ENCODE results near the gene KLHL18. TPM values are rescaled to one million over a fixed set of nuclear protein-coding genes. Genes with fewer than 3 reads are reported as not detected.

The KLHL18 gene
- polyA plus RNA-seq, 2 of the 4 experiments (the other 2 are of a cell fraction) = 14.3 to 20.7 TPM

DNA sequence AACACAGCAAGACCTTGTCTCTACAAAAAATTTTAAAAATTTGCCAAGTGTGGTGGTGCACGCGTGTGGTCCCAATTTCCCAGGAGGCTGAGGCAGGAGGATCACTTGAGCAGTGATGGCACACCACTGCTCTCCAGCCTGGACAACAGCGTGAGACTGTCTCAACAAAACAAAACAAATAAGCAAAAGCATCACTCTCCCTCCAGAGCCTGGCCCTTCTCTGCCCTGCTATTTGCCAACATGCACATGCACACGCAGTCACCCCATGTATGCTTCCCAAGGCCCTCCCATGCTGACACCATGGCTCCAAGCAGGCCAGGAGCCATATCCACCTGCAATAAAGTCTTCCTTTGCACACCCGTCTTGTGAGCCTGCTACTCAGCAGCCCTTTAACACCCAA lies 2.2 kb upstream of the KLHL18 start:
- H3K4me2 ChIP-seq = peak overlapping the region; percentile 75
- CTCF ChIA-PET = interaction anchor here (0.6 kb wide), 1 partner anchor 22 kb away, joined by 3 read pairs; no protein-coding TSS in a partner anchor
- POLR2A ChIA-PET = no interaction called here

DNA sequence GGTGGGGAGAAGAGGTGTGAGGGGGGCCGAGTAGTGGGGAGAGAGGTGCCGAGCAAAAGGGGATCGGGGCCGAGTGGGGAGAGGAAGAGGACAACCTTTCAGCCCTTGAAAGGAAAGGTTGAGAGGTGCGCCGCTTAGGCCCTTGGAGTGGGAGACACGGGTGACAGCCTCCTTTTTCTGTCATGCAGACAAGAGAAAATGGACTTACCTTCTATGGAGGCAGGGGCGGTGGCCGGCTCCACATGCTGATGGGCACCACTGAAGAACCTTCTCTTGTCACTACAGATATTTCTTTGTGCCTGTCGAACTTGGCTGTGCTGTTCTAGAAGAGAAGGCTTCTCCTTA lies 421 bp downstream of the KLHL18 start:
- Histone ChIP-seq H3K4me1 (peaks cover 13% of the 10 kb centered on the region), H3K9me3 (no peaks in the 10 kb centered on the region), H3K4me2 (peak overlapping the region; percentile 98), H3K4me3 (peak overlapping the region; percentile 85), H3K27ac (peak overlapping the region; percentile 91 to 99)
- CTCF ChIA-PET = interaction anchor here (0.6 kb wide), 3 partner anchors 46 to 334 kb away, joined by 3 read pairs; no protein-coding TSS in a partner anchor
- POLR2A ChIA-PET = interaction anchor here (1.0 to 1.6 kb wide), 2 partner anchors 97 to 119 kb away, joined by 3 to 4 read pairs; partner anchors contain the start of gene SETD2
- DNase-seq (ENCODE audit: low read depth in 1 of 2, low spot score in 1 of 2) = peak; percentile 5 to 13
- no peak for FAIRE-seq
- WGBS (ENCODE audit: missing lambda C conversion rate) = 6% methylated on average over 7 of the region's 10 CpGs
- peak in 1 of 2 experiments; percentile 3; a peak in 1 of 6 replicates for ATAC-seq
- no peak for TF ChIP-seq USF2 (IDR thresholded peaks at IDR 0.05)
- no peak for TF ChIP-seq HOXB5 (CRISPR knock-in tag; IDR thresholded peaks at IDR 0.05)
- no peak for TF ChIP-seq KDM5A (IDR thresholded peaks at IDR 0.05)
- no peak for TF ChIP-seq NFE2L2 (conservative IDR thresholded peaks at IDR 0.05; ENCODE audit: low read length)
- no peak for TF ChIP-seq ZNF302 (CRISPR knock-in tag; IDR thresholded peaks at IDR 0.05)
- no peak for TF ChIP-seq HMGXB4 (CRISPR knock-in tag; IDR thresholded peaks at IDR 0.05; ENCODE audit: borderline replicate concordance)
- no peak for TF ChIP-seq RNF2 (IDR thresholded peaks at IDR 0.05; ENCODE audit: borderline replicate concordance, low read depth)
- TF ChIP-seq, protein P1, sequence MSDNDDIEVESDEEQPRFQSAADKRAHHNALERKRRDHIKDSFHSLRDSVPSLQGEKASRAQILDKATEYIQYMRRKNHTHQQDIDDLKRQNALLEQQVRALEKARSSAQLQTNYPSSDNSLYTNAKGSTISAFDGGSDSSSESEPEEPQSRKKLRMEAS (IDR thresholded peaks at IDR 0.05) = no peak
- no peak for TF ChIP-seq EP300 (IDR thresholded peaks at IDR 0.05)
- no peak for TF ChIP-seq ZC3H11A (IDR thresholded peaks at IDR 0.05)
- TF ChIP-seq POLR2AphosphoS2 (conservative IDR thresholded peaks at IDR 0.05; ENCODE audit: low read length) = no peak
- TF ChIP-seq FOSB (CRISPR knock-in tag; IDR thresholded peaks at IDR 0.05) = no peak
- no peak for TF ChIP-seq PHF8 (IDR thresholded peaks at IDR 0.05; ENCODE audit: borderline replicate concordance, low read depth)
- TF ChIP-seq JUN (IDR thresholded peaks at IDR 0.05) = no peak
- TF ChIP-seq HOXB13 (CRISPR knock-in tag; IDR thresholded peaks at IDR 0.05; ENCODE audit: low read depth) = no peak
- TF ChIP-seq RCOR1 (IDR thresholded peaks at IDR 0.05; ENCODE audit: low read depth, low read length) = no peak
- no peak for TF ChIP-seq GATA3 (IDR thresholded peaks at IDR 0.05; ENCODE audit: borderline replicate concordance)
- TF ChIP-seq REST (IDR thresholded peaks at IDR 0.05) = no peak
- no peak for TF ChIP-seq FOSL2 (IDR thresholded peaks at IDR 0.05)
- TF ChIP-seq FOSL2 (CRISPR knock-in tag; IDR thresholded peaks at IDR 0.05) = no peak

More for the DNA sequence above, 2.2 kb upstream of the KLHL18 start:
- Histone ChIP-seq H3K4me1 (peaks cover 13% of the 10 kb centered on the region), H3K9me3 (no peaks in the 10 kb centered on the region), H3K4me3 (no peak overlapping the region), H3K27ac (no peak overlapping the region)
- TF ChIP-seq EHF (CRISPR knock-in tag; IDR thresholded peaks at IDR 0.05) (no peak), FOXS1 (CRISPR knock-in tag; IDR thresholded peaks at IDR 0.05) (no peak), SMC3 (IDR thresholded peaks at IDR 0.05) (no peak), JUN (IDR thresholded peaks at IDR 0.05) (no peak), TP53 (CRISPR knock-in tag; IDR thresholded peaks at IDR 0.05) (no peak), HOXB5 (CRISPR knock-in tag; IDR thresholded peaks at IDR 0.05) (no peak), CHD4 (IDR thresholded peaks at IDR 0.05; ENCODE audit: borderline replicate concordance) (no peak), USF2 (IDR thresholded peaks at IDR 0.05) (no peak), NR3C1 (IDR thresholded peaks at IDR 0.05) (no peak), NPAS2 (CRISPR knock-in tag; IDR thresholded peaks at IDR 0.05; ENCODE audit: borderline replicate concordance) (no peak), CBX2 (IDR thresholded peaks at IDR 0.05; ENCODE audit: borderline replicate concordance, low read depth) (no peak), RAD21 (conservative IDR thresholded peaks at IDR 0.05 in 1 of 2, IDR thresholded peaks at IDR 0.05 in 1 of 2) (no peak), ELK1 (IDR thresholded peaks at IDR 0.05; ENCODE audit: low read depth, low read length) (no peak), ESRRA (IDR thresholded peaks at IDR 0.05; ENCODE audit: borderline replicate concordance, low read length) (no peak), FOSL2 (IDR thresholded peaks at IDR 0.05) (no peak), FOSL2 (CRISPR knock-in tag; IDR thresholded peaks at IDR 0.05) (no peak), FOSB (CRISPR knock-in tag; IDR thresholded peaks at IDR 0.05) (no peak), CEBPB (IDR thresholded peaks at IDR 0.05) (no peak), MAFK (IDR thresholded peaks at IDR 0.05; ENCODE audit: partially characterized antibody) (no peak), NFE2L2 (conservative IDR thresholded peaks at IDR 0.05; ENCODE audit: low read length) (no peak), ZSCAN20 (CRISPR knock-in tag; IDR thresholded peaks at IDR 0.05) (no peak)
- ATAC-seq = no peak
- 89% methylated on average over 5 of the region's 5 CpGs for WGBS (ENCODE audit: missing lambda C conversion rate)
- no peak for DNase-seq (ENCODE audit: low read depth in 1 of 2, low spot score in 1 of 2)
- FAIRE-seq = no peak

Measured in A549 (cell line).